GM12878 (cell line): ENCODE measurements around the gene TMEM223. TPM values are rescaled to one million over a fixed set of nuclear protein-coding genes. Genes with fewer than 3 reads are reported as not detected.

ENCODE experiments used
- ATAC-seq: fragments of 200-7000 bp; cut with Tn5 transposase; 3 replicates; pipeline ENCODE4 v1.9.1; 2020; ENCODE audit warnings: mild to moderate bottlenecking, moderate library complexity
- BruUV-seq: library from RNA; stranded (reverse); fragments of 400-500 nt; replicated peaks from 2 replicates; lab custom pipeline; 2021; lab: Mats Ljungman, UMichigan
- CTCF ChIA-PET: fragments of 300-600 bp; sonication (Branson Sonifier 250); formaldehyde crosslinking; extraction: SDS; loops from one replicate; lab custom pipeline; 2021; ENCODE audit warnings: inconsistent platforms; lab: Yijun Ruan, JAX
- POLR2A ChIA-PET: fragments of 350-600 bp; formaldehyde crosslinking; extraction: SDS; loops from one replicate; lab custom pipeline; 2021; ENCODE audit warnings: inconsistent platforms; lab: Charles Lee
- RAD21 ChIA-PET: fragments of 300-600 bp; sonication (Branson Sonifier 250); formaldehyde crosslinking; loops from one replicate; lab custom pipeline; 2023; ENCODE audit warnings: antibody characterized with exemption; ENCODE audit not compliant: unreplicated experiment; lab: Charles Lee
- SMC1A ChIA-PET: fragments of 300-600 bp; sonication (Branson Sonifier 250); formaldehyde crosslinking; loops from one replicate; lab custom pipeline; 2023; ENCODE audit not compliant: unreplicated experiment, uncharacterized antibody; lab: Charles Lee
- DNase-seq: peaks from one replicate; pipeline ENCODE4 v3.0.0-alpha.2; 2011; ENCODE audit warnings: low read depth, low spot score
- FAIRE-seq: peaks from 3 replicates; lab custom pipeline; 2011; peaks lifted over from hg19 to GRCh38; lab: Jason Lieb, UNC
- H2AFZ ChIP-seq: 2 replicates; pipeline ENCODE4 v1.6.0; 2011; ENCODE audit warnings: low read depth, low read length, control low read depth; ENCODE audit not compliant: control insufficient read depth
- H3K27ac ChIP-seq: 2 replicates; pipeline ENCODE4 v1.5.1; 2011; ENCODE audit warnings: control low read depth; ENCODE audit not compliant: control insufficient read depth, insufficient read depth
- H3K27me3 ChIP-seq, 2 experiments: replicated peaks in 1 of 2; 2 replicates each; pipeline versions ENCODE4 v1.6.0 to v1.6.1; 2011; ENCODE audit warnings: low read length in 1 of 2; ENCODE audit not compliant: control insufficient read depth in 2 of 2, insufficient read depth in 2 of 2
- H3K36me3 ChIP-seq, 2 experiments: 2 replicates each; pipeline ENCODE4 v1.5.1; 2011; ENCODE audit warnings: low read length in 1 of 2; ENCODE audit not compliant: control insufficient read depth in 2 of 2, insufficient read depth in 2 of 2
- H3K4me1 ChIP-seq: 2 replicates; pipeline ENCODE4 v1.6.1; 2011; ENCODE audit warnings: mild to moderate bottlenecking, low read length, moderate library complexity, mixed read lengths; ENCODE audit not compliant: control insufficient read depth, insufficient read depth
- H3K4me2 ChIP-seq: 2 replicates; pipeline ENCODE4 v1.6.0; 2011; ENCODE audit warnings: control low read depth; ENCODE audit not compliant: control insufficient read depth, insufficient read depth
- H3K4me3 ChIP-seq: fragments of 200-600 bp; sonication (generic); 2 replicates; pipeline ENCODE4 v1.5.1; 2016
- H3K79me2 ChIP-seq: 2 replicates; pipeline ENCODE4 v1.6.0; 2011; ENCODE audit warnings: low read length; ENCODE audit not compliant: control insufficient read depth, insufficient read depth
- H3K9ac ChIP-seq: 2 replicates; pipeline ENCODE4 v1.8.0; 2011; ENCODE audit warnings: low read length, control low read depth, mixed read lengths; ENCODE audit not compliant: control insufficient read depth, insufficient read depth
- H3K9me3 ChIP-seq: replicated peaks from 3 replicates; pipeline ENCODE4 v1.5.1; 2011; ENCODE audit warnings: mild to moderate bottlenecking, low read length; ENCODE audit not compliant: control insufficient read depth, insufficient read depth
- H4K20me1 ChIP-seq: 2 replicates; pipeline ENCODE4 v1.6.0; 2011; ENCODE audit not compliant: control insufficient read depth, insufficient read depth
- E2F8 ChIP-seq: fragments of 450-650 bp; IDR thresholded peaks from 2 replicates; pipeline ENCODE4 v1.6.1; 2018; ENCODE audit warnings: mild to moderate bottlenecking, low read depth, moderate library complexity; ENCODE audit not compliant: partially characterized antibody
- ETV6 ChIP-seq, 2 experiments: fragments of 450-650 bp in 1 of 2; IDR thresholded peaks in 1 of 2; conservative IDR thresholded peaks in 1 of 2; 2 replicates each; pipeline ENCODE4 v1.6.1; 2014; ENCODE audit warnings: antibody characterized with exemption in 1 of 2, borderline replicate concordance in 1 of 2, low read depth in 1 of 2, mild to moderate bottlenecking in 1 of 2, moderate library complexity in 1 of 2
- IRF3 ChIP-seq: fragments of 450-650 bp; IDR thresholded peaks from 2 replicates; pipeline ENCODE4 v1.6.1; 2014; ENCODE audit warnings: mild to moderate bottlenecking
- RAD21 ChIP-seq: IDR thresholded peaks from 2 replicates; pipeline ENCODE4 v1.6.1; 2011; ENCODE audit warnings: mild to moderate bottlenecking, low read depth, low read length, moderate library complexity; ENCODE audit not compliant: insufficient read depth
- RELA ChIP-seq: fragments of 450-650 bp; IDR thresholded peaks from 2 replicates; pipeline ENCODE4 v1.8.0; 2014; ENCODE audit warnings: borderline replicate concordance; ENCODE audit not compliant: partially characterized antibody
- RFX5 ChIP-seq: IDR thresholded peaks from 2 replicates; pipeline ENCODE4 v1.6.1; 2011; ENCODE audit warnings: low read depth, low read length, improper control_type of control experiment
- SRF ChIP-seq, 2 experiments: IDR thresholded peaks; 2 replicates each; pipeline ENCODE4 v1.6.1; 2011; ENCODE audit warnings: low read depth in 2 of 2, low read length in 2 of 2, mild to moderate bottlenecking in 1 of 2, moderate library complexity in 1 of 2
- ZSCAN29 ChIP-seq: fragments of 450-650 bp; IDR thresholded peaks from 2 replicates; pipeline ENCODE4 v1.6.1; 2017; ENCODE audit warnings: mild to moderate bottlenecking, moderate library complexity
- WGBS: methylation state at CpG from one replicate; pipeline ENCODE4 v1.1.6; 2016; ENCODE audit warnings: low lambda C conversion rate; ENCODE audit not compliant: insufficient replicate concordance, insufficient coverage; ENCODE audit errors: missing lambda C conversion rate; 5-methylcytosine and 5-hydroxymethylcytosine counted together
- in situ Hi-C: fragments of 300-500 bp; cut with MboI; formaldehyde crosslinking; loops from 9 replicates; pipeline ENCODE4 v1.14.3; 2018; ENCODE audit warnings: mixed read lengths
- intact Hi-C: fragments of 100-400 bp; cut with micrococcal nuclease; formaldehyde crosslinking; loops from one replicate; pipeline ENCODE4 v1.14.2; 2022; ENCODE audit not compliant: unreplicated experiment
- polyA plus RNA-seq, 11 experiments: library from polyadenylated mRNA; depleted of rRNA in 4 of 11; unstranded in 6 of 11; stranded (reverse) in 5 of 11; fragments of >200 nt; fragmentation: Nextera tagmentation in 4 of 11; fragmentation: Illumina TruSeq in 1 of 11; extraction: Ambion mirVana in 4 of 11; extraction: Trizol in 1 of 11; gene quantifications; 1 replicate in 1 of 11; 2 replicates in 10 of 11; pipeline versions ENCODE4 v1.2.1 to v1.2.3, GENCODE V29; 2011 to 2016; ENCODE audit warnings: inconsistent platforms in 2 of 11, missing spikeins in 2 of 11, low read depth in 1 of 11
- total RNA-seq, 4 experiments: library from RNA; depleted of rRNA in 3 of 4; stranded (reverse); fragments of >200 nt in 3 of 4; fragmentation: Illumina TruSeq in 1 of 4; extraction: Trizol in 1 of 4; gene quantifications; 2 replicates each; pipeline versions ENCODE4 v1.2.1 to v1.2.3, GENCODE V29; 2013 to 2021

Gene TMEM223
- total and polyA plus RNA-seq, 10 of the 15 experiments (the other 5 are each of a cell fraction or from before 2014, with no cell fraction given) = 5.3 to 33.2 (median 14.0) TPM

GRCh38 chr11:62817129-62817528 lies 25.3 kb upstream of the TMEM223 start:
- no TSS peak for BruUV-seq
- Histone ChIP-seq H3K27ac (no peak overlapping the region), H3K4me2 (no peak overlapping the region), H3K9ac (no peak overlapping the region), H3K4me1 (no peaks in the 10 kb centered on the region), H4K20me1 (no peaks in the 10 kb centered on the region), H3K36me3 (peaks cover under 1 to 2% of the 10 kb centered on the region in 2 experiments; a peak in 2 of 4 replicates), H2AFZ (no peak overlapping the region), H3K79me2 (no peaks in the 10 kb centered on the region), H3K9me3 (no peaks in the 10 kb centered on the region), H3K27me3 (no peaks in the 10 kb centered on the region), H3K4me3 (no peak overlapping the region)
- TF ChIP-seq RELA = no peak
- TF ChIP-seq RFX5 = no peak
- TF ChIP-seq RAD21 = no peak
- TF ChIP-seq ZSCAN29 = no peak
- no peak for TF ChIP-seq SRF (IDR thresholded peaks at IDR 0.05; ENCODE audit: low read depth in 2 of 2, low read length in 2 of 2)
- no peak for TF ChIP-seq ETV6 (conservative IDR thresholded peaks at IDR 0.05 in 1 of 2, IDR thresholded peaks at IDR 0.05 in 1 of 2; ENCODE audit: borderline replicate concordance in 1 of 2, low read depth in 1 of 2)
- no peak for TF ChIP-seq E2F8
- TF ChIP-seq IRF3 = no peak
- ChIA-PET CTCF (interaction anchor here (0.7 to 1.5 kb wide), 3 partner anchors 10 to 58 kb away, joined by 3 to 4 read pairs (median 4); no protein-coding TSS in a partner anchor), SMC1A (interaction anchor here (0.6 to 2.2 kb wide), 4 partner anchors 10 to 65 kb away, joined by 3 to 10 read pairs (median 4); partner anchors contain the start of gene NXF1), POLR2A (interaction anchor here (0.6 to 1.2 kb wide), 4 partner anchors 9 to 137 kb away, joined by 3 to 4 read pairs (median 3); partner anchors contain the start of gene STX5), RAD21 (interaction anchor here (0.7 kb wide), 1 partner anchor 15 kb away, joined by 3 read pairs; the partner anchor contains the start of gene STX5)
- in situ Hi-C loops (no loop called here), intact Hi-C loops (no loop called here)
- no peak for DNase-seq
- WGBS = 96% methylated on average over 4 of the region's 4 CpGs
- no peak for FAIRE-seq
- no peak for ATAC-seq
